Measurements from ENCODE around the gene PTPN21. TPM values are rescaled to one million over a fixed set of nuclear protein-coding genes. Genes with fewer than 3 reads are reported as not detected.

Gene PTPN21
- total and polyA plus RNA-seq, 9 of the 15 experiments (the other 6 are each of a cell fraction or from before 2014, with no cell fraction given): 0.06 to 1.9 (median 0.94) TPM

- no peak for TF ChIP-seq RBM25 (IDR thresholded peaks at IDR 0.05; ENCODE audit: low read depth, low read length, severe bottlenecking)
- TF ChIP-seq ZC3H11A (IDR thresholded peaks at IDR 0.05; ENCODE audit: low read depth, low read length): no peak
Observed at GRCh38 chr14:88519907-88520306, 34.9 kb downstream of the PTPN21 start (continued).

GRCh38 chr14:88518592-88519512 lies 36.0 kb downstream of the PTPN21 start:
- DNase-seq (ENCODE audit: extremely low read depth in 1 of 4, low spot score in 3 of 4) (no peak), FAIRE-seq (no peak), ATAC-seq (no peak)
- H4K20me1 ChIP-seq (replicated peaks; ENCODE audit: control insufficient read depth, insufficient read depth, low read length): no peaks in the 10 kb centered on the region
- no peaks in the 10 kb centered on the region for H3K4me1 ChIP-seq (replicated peaks in 1 of 2; ENCODE audit: control insufficient read depth in 2 of 2, insufficient read depth in 2 of 2, low read length in 2 of 2)
- BruUV-seq (replicated peaks): no TSS peak
- no peak overlapping the region for H3K4me3 ChIP-seq
- no peaks in the 10 kb centered on the region for H3K36me3 ChIP-seq (ENCODE audit: control insufficient read depth, insufficient read depth, low read length)
- H3K9ac ChIP-seq (ENCODE audit: insufficient read depth in 1 of 2, low read depth in 2 of 2, low read length in 2 of 2): no peak overlapping the region
- no peak overlapping the region for H3K27ac ChIP-seq (ENCODE audit: extremely low read depth, low read depth, low read length)
- H3K9me1 ChIP-seq (ENCODE audit: control insufficient read depth, insufficient read depth, low read length): no peaks in the 10 kb centered on the region
- H3K9me3 ChIP-seq (replicated peaks; ENCODE audit: control insufficient read depth, insufficient read depth, low read depth, low read length): no peaks in the 10 kb centered on the region
- no peak overlapping the region for H2AFZ ChIP-seq (ENCODE audit: low read depth, low read length)
- H3K4me2 ChIP-seq (ENCODE audit: insufficient read depth, low read length): no peak overlapping the region
- WGBS (ENCODE audit: insufficient coverage, low coverage, missing lambda C conversion rate): 13% methylated on average over 5 of the region's 5 CpGs
- H3K27me3 ChIP-seq (ENCODE audit: control insufficient read depth in 2 of 2, insufficient read depth in 2 of 2, low read length in 2 of 2): no peaks in the 10 kb centered on the region
- in situ Hi-C loops (cut with MboI) (no loop called here), intact Hi-C loops (cut with micrococcal nuclease) (no loop called here)
- ChIA-PET CTCF (ENCODE audit: low intra/inter-chr PET ratio) (no interaction called here), POLR2A (interaction anchor here (0.8 kb wide), 1 partner anchor 33 kb away, joined by 3 read pairs; no protein-coding TSS in a partner anchor)
- TF ChIP-seq MNT (conservative IDR thresholded peaks at IDR 0.05) (no peak), MAFK (IDR thresholded peaks at IDR 0.05; ENCODE audit: low read length) (peak; percentile 25; the same call in 1 of the 2 replicates), MYNN (IDR thresholded peaks at IDR 0.05) (no peak), MYNN (CRISPR knock-in tag; IDR thresholded peaks at IDR 0.05) (no peak), ZNF431 (CRISPR knock-in tag; IDR thresholded peaks at IDR 0.05) (no peak), ZNF134 (CRISPR knock-in tag; conservative IDR thresholded peaks at IDR 0.05) (no peak), ZNF316 (IDR thresholded peaks at IDR 0.05) (peak; percentile 67), MAFF (IDR thresholded peaks at IDR 0.05; ENCODE audit: low read length) (0 out of 2 replicates have a peak, but pooled peaks have one; percentile 21), MAFG (tag; conservative IDR thresholded peaks at IDR 0.05) (peak; percentile 52), C11orf30 (IDR thresholded peaks at IDR 0.05; ENCODE audit: low read depth) (peak; percentile 39; the same call in 1 of the 2 replicates), STAT5A (IDR thresholded peaks at IDR 0.05; ENCODE audit: borderline replicate concordance, low read length) (no peak)
- no peaks in the 10 kb centered on the region for H3K79me2 ChIP-seq (ENCODE audit: control insufficient read depth, insufficient read depth, low read length)
